Astrocyte (in vitro differentiated cells and primary cell): ENCODE measurements around the gene LRMDA.

ENCODE experiments used
- EZH2 ChIP-seq: IDR thresholded peaks from 2 replicates; pipeline ENCODE4 v1.6.1; 2012; ENCODE audit warnings: mild to moderate bottlenecking, low read length, inconsistent platforms; ENCODE audit not compliant: insufficient read depth
- TF ChIP-seq, protein P1 (sequence below): IDR thresholded peaks from 2 replicates; pipeline ENCODE4 v1.5.1; 2011; ENCODE audit warnings: low read depth, mild to moderate bottlenecking, inconsistent platforms, low read length, moderate library complexity; ENCODE audit not compliant: insufficient read depth

- TF ChIP-seq, protein P1, sequence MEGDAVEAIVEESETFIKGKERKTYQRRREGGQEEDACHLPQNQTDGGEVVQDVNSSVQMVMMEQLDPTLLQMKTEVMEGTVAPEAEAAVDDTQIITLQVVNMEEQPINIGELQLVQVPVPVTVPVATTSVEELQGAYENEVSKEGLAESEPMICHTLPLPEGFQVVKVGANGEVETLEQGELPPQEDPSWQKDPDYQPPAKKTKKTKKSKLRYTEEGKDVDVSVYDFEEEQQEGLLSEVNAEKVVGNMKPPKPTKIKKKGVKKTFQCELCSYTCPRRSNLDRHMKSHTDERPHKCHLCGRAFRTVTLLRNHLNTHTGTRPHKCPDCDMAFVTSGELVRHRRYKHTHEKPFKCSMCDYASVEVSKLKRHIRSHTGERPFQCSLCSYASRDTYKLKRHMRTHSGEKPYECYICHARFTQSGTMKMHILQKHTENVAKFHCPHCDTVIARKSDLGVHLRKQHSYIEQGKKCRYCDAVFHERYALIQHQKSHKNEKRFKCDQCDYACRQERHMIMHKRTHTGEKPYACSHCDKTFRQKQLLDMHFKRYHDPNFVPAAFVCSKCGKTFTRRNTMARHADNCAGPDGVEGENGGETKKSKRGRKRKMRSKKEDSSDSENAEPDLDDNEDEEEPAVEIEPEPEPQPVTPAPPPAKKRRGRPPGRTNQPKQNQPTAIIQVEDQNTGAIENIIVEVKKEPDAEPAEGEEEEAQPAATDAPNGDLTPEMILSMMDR = no peak
- TF ChIP-seq EZH2 = no peak
These were observed 747.3 kb downstream of the LRMDA start for GRCh38 chr10:76178532-76179292.
